H9 (cell line): Measurements from ENCODE around the gene ZFYVE28. TPM values are rescaled to one million over a fixed set of nuclear protein-coding genes. Genes with fewer than 3 reads are reported as not detected.

ENCODE experiments used
- DNase-seq: peaks from one replicate; pipeline ENCODE4 v3.0.0-alpha.2; 2017
- H2AFZ ChIP-seq: one replicate; pipeline ENCODE4 v1.6.1; 2013; ENCODE audit warnings: mild to moderate bottlenecking, low read length, control low read depth, moderate library complexity
- H2AK5ac ChIP-seq: 2 replicates; pipeline ENCODE4 v1.6.1; 2013; ENCODE audit warnings: low read length, control low read depth, mixed read lengths; ENCODE audit not compliant: insufficient read length
- H2BK120ac ChIP-seq: one replicate; pipeline ENCODE4 v1.6.1; 2013; ENCODE audit warnings: low read depth, mild to moderate bottlenecking, low read length, control low read depth, inconsistent platforms; ENCODE audit not compliant: poor library complexity, severe bottlenecking
- H2BK12ac ChIP-seq: 2 replicates; pipeline ENCODE4 v1.6.1; 2013; ENCODE audit warnings: low read length, control low read depth, mixed read lengths, low read depth; ENCODE audit not compliant: insufficient read length
- H2BK15ac ChIP-seq: 2 replicates; pipeline ENCODE4 v1.6.1; 2013; ENCODE audit warnings: low read depth, low read length, control low read depth
- H2BK20ac ChIP-seq: one replicate; pipeline ENCODE4 v1.6.1; 2013; ENCODE audit warnings: low read depth, mild to moderate bottlenecking, low read length, control low read depth, inconsistent platforms; ENCODE audit not compliant: poor library complexity, severe bottlenecking
- H2BK5ac ChIP-seq: 2 replicates; pipeline ENCODE4 v1.6.1; 2013; ENCODE audit warnings: low read length, control low read depth, mixed read lengths; ENCODE audit not compliant: insufficient read length
- H3K14ac ChIP-seq: 2 replicates; pipeline ENCODE4 v1.6.1; 2013; ENCODE audit warnings: low read length, control low read depth; ENCODE audit not compliant: insufficient read depth
- H3K18ac ChIP-seq: 2 replicates; pipeline ENCODE4 v1.6.1; 2013; ENCODE audit warnings: low read depth, mild to moderate bottlenecking, mixed read lengths, low read length, control low read depth; ENCODE audit not compliant: insufficient read length
- H3K23ac ChIP-seq: 2 replicates; pipeline ENCODE4 v1.6.1; 2013; ENCODE audit warnings: low read length, control low read depth, mixed read lengths, low read depth; ENCODE audit not compliant: insufficient read length
- H3K23me2 ChIP-seq: 2 replicates; pipeline ENCODE4 v1.6.1; 2013; ENCODE audit warnings: low read depth, mild to moderate bottlenecking, mixed read lengths, low read length, control low read depth; ENCODE audit not compliant: insufficient read length, poor library complexity, severe bottlenecking
- H3K27ac ChIP-seq: 2 replicates; pipeline ENCODE4 v1.5.1; 2013; ENCODE audit warnings: low read length, control low read depth, mixed read lengths, low read depth; ENCODE audit not compliant: insufficient read length
- H3K27me3 ChIP-seq: 2 replicates; pipeline ENCODE4 v1.6.1; 2013; ENCODE audit warnings: low read length, control low read depth, inconsistent platforms; ENCODE audit not compliant: insufficient read depth
- H3K4ac ChIP-seq: 2 replicates; pipeline ENCODE4 v1.6.1; 2013; ENCODE audit warnings: low read depth, mild to moderate bottlenecking, control low read depth, inconsistent platforms, low read length, moderate library complexity
- H3K4me1 ChIP-seq: 2 replicates; pipeline ENCODE4 v1.6.1; 2013; ENCODE audit warnings: low read length, control low read depth, inconsistent platforms; ENCODE audit not compliant: insufficient read depth
- H3K4me2 ChIP-seq: 2 replicates; pipeline ENCODE4 v1.6.1; 2013; ENCODE audit warnings: low read length, control low read depth, mixed read lengths; ENCODE audit not compliant: insufficient read length, insufficient read depth
- H3K56ac ChIP-seq: 2 replicates; pipeline ENCODE4 v1.6.1; 2013; ENCODE audit warnings: low read depth, mild to moderate bottlenecking, mixed read lengths, low read length, control low read depth; ENCODE audit not compliant: insufficient read length
- H3K79me1 ChIP-seq: 2 replicates; pipeline ENCODE4 v1.6.1; 2013; ENCODE audit warnings: low read depth, mild to moderate bottlenecking, moderate library complexity, low read length, control low read depth, inconsistent platforms; ENCODE audit not compliant: insufficient read depth, poor library complexity, severe bottlenecking
- H3K79me2 ChIP-seq: 2 replicates; pipeline ENCODE4 v1.6.1; 2013; ENCODE audit warnings: low read length, control low read depth, inconsistent platforms; ENCODE audit not compliant: insufficient read depth
- H3K9ac ChIP-seq: 2 replicates; pipeline ENCODE4 v1.6.1; 2013; ENCODE audit warnings: low read length, control low read depth, mixed read lengths; ENCODE audit not compliant: insufficient read length; ENCODE audit errors: extremely low read depth
- H3K9me3 ChIP-seq: one replicate; pipeline ENCODE4 v1.6.1; 2013; ENCODE audit warnings: low read depth, low read length, inconsistent platforms; ENCODE audit not compliant: control insufficient read depth
- H3T11ph ChIP-seq: one replicate; pipeline ENCODE4 v1.6.1; 2013; ENCODE audit warnings: mild to moderate bottlenecking, low read length, control low read depth, inconsistent platforms
- H4K20me1 ChIP-seq: one replicate; pipeline ENCODE4 v1.6.1; 2013; ENCODE audit not compliant: control insufficient read depth, insufficient read length, insufficient read depth
- H4K5ac ChIP-seq: 2 replicates; pipeline ENCODE4 v1.6.1; 2013; ENCODE audit warnings: low read depth, mild to moderate bottlenecking, mixed read lengths, low read length, control low read depth; ENCODE audit not compliant: insufficient read length
- H4K8ac ChIP-seq: replicated peaks from 2 replicates; pipeline ENCODE4 v1.6.1; 2013; ENCODE audit warnings: low read length, control low read depth, mixed read lengths, low read depth; ENCODE audit not compliant: insufficient read length
- H4K91ac ChIP-seq: 2 replicates; pipeline ENCODE4 v1.6.1; 2013; ENCODE audit warnings: low read depth, mild to moderate bottlenecking, moderate library complexity, mixed read lengths, low read length, control low read depth; ENCODE audit not compliant: insufficient read length
- H3K27ac Mint-ChIP-seq, 3 experiments: 2 replicates in 2 of 3; 3 replicates in 1 of 3; pipeline ENCODE4 v1.8.0; 2020 to 2021; ENCODE audit warnings: mixed read lengths in 3 of 3, mild to moderate bottlenecking in 1 of 3, moderate library complexity in 1 of 3
- H3K27me3 Mint-ChIP-seq: 2 replicates; pipeline ENCODE4 v1.8.0; 2021; ENCODE audit warnings: low read depth, mild to moderate bottlenecking, moderate library complexity, mixed read lengths
- H3K36me3 Mint-ChIP-seq, 3 experiments: 2 replicates in 2 of 3; 3 replicates in 1 of 3; pipeline ENCODE4 v1.8.0; 2020 to 2021; ENCODE audit warnings: low read depth in 3 of 3, mixed read lengths in 3 of 3; ENCODE audit not compliant: insufficient read depth in 1 of 3
- H3K4me1 Mint-ChIP-seq, 2 experiments: 2 replicates each; pipeline ENCODE4 v1.8.0; 2020; ENCODE audit warnings: mixed read lengths in 2 of 2
- H3K4me3 Mint-ChIP-seq, 2 experiments: 2 replicates in 1 of 2; 3 replicates in 1 of 2; pipeline ENCODE4 v1.8.0; 2020 to 2021; ENCODE audit warnings: mild to moderate bottlenecking in 2 of 2, mixed read lengths in 2 of 2, moderate library complexity in 1 of 2
- H3K9me3 Mint-ChIP-seq, 2 experiments: 2 replicates in 1 of 2; 3 replicates in 1 of 2; pipeline ENCODE4 v1.8.0; 2020; ENCODE audit warnings: mild to moderate bottlenecking in 2 of 2, mixed read lengths in 2 of 2, moderate library complexity in 1 of 2
- whole genome bisulfite sequencing: extraction: QIAGEN DNeasy Blood & Tissue Kit; methylation state at CpG from one replicate; pipeline ENCODE4 v1.1.7; 2013; ENCODE audit warnings: missing lambda C conversion rate, low lambda C conversion rate, mixed read lengths; ENCODE audit not compliant: insufficient read length; ENCODE audit errors: extremely low coverage; 5-methylcytosine and 5-hydroxymethylcytosine counted together
- total RNA-seq: library from RNA; stranded (reverse); gene quantifications from 2 replicates; pipeline ENCODE4 v1.2.1, GENCODE V29; 2021
- TF ChIP-seq, protein P1 (sequence below): fragments of 200-600 bp; sonication (generic); conservative IDR thresholded peaks from 3 replicates; pipeline ENCODE4 v1.8.0; 2021; ENCODE audit warnings: antibody characterized with exemption, mild to moderate bottlenecking

ZFYVE28 gene
- total RNA-seq, 1 experiment from 2014 or later, result 0.98 TPM

DNA sequence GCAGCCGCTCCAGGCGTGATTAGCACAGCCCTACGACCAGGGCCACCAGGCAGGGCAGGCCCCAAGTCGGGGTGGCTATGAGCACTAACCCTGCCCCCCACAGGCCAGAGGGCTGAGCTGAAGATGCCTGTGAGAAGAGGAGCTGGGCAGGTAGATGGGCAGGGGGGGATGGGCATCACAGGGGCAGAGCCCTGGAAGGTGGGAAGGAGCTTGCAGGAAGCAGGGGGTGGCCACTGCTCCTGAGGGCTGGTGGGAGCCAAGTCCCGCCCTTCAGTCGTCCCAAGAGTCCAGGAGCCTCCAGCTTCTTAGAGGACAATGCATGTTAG is 149.3 kb downstream of the ZFYVE28 start:
- Histone ChIP-seq H3K23me2 (no peaks in the 10 kb centered on the region), H3K27ac (no peak overlapping the region), H2AFZ (no peak overlapping the region), H3K4me2 (no peak overlapping the region), H4K20me1 (no peaks in the 10 kb centered on the region), H2BK12ac (no peak overlapping the region), H3K9me3 (no peaks in the 10 kb centered on the region), H2BK120ac (no peak overlapping the region), H3K27me3 (no peaks in the 10 kb centered on the region), H4K8ac (no peak overlapping the region), H2AK5ac (no peak overlapping the region), H4K5ac (no peak overlapping the region), H4K91ac (no peak overlapping the region), H3K79me1 (no peaks in the 10 kb centered on the region), H3K23ac (no peak overlapping the region), H2BK5ac (no peak overlapping the region), H3K79me2 (no peaks in the 10 kb centered on the region), H3K4me1 (no peaks in the 10 kb centered on the region), H3K18ac (no peak overlapping the region), H2BK20ac (no peak overlapping the region), H3K9ac (no peak overlapping the region), H3K14ac (no peak overlapping the region; the same call in 1 of the 2 replicates), H2BK15ac (no peak overlapping the region), H3K4ac (no peak overlapping the region), H3K56ac (no peak overlapping the region), H3T11ph (no peak overlapping the region)
- H3K27ac Mint-ChIP-seq, result no peak overlapping the region; a peak in 2 of 7 replicates
- peak; percentile 52 for DNase-seq
- peaks cover 6 to 13% of the 10 kb centered on the region in 2 experiments for H3K4me1 Mint-ChIP-seq
- peaks cover 2% of the 10 kb centered on the region; the same call in 1 of the 2 replicates for H3K27me3 Mint-ChIP-seq
- H3K9me3 Mint-ChIP-seq, result no peaks in the 10 kb centered on the region
- no peak overlapping the region for H3K4me3 Mint-ChIP-seq
- WGBS, result no CpG with 5 or more reads among the region's 6 CpGs
- TF ChIP-seq, protein P1, sequence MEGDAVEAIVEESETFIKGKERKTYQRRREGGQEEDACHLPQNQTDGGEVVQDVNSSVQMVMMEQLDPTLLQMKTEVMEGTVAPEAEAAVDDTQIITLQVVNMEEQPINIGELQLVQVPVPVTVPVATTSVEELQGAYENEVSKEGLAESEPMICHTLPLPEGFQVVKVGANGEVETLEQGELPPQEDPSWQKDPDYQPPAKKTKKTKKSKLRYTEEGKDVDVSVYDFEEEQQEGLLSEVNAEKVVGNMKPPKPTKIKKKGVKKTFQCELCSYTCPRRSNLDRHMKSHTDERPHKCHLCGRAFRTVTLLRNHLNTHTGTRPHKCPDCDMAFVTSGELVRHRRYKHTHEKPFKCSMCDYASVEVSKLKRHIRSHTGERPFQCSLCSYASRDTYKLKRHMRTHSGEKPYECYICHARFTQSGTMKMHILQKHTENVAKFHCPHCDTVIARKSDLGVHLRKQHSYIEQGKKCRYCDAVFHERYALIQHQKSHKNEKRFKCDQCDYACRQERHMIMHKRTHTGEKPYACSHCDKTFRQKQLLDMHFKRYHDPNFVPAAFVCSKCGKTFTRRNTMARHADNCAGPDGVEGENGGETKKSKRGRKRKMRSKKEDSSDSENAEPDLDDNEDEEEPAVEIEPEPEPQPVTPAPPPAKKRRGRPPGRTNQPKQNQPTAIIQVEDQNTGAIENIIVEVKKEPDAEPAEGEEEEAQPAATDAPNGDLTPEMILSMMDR, result no peak
- H3K36me3 Mint-ChIP-seq, result no peaks in the 10 kb centered on the region
